Gastrocnemius medialis (tissue), 4 donors: Measurements from ENCODE around the gene PLEKHG3.

Source experiments
- CTCF ChIP-seq, 5 experiments: fragments of 450-650 bp in 3 of 5; fragments of 200-600 bp in 2 of 5; sonication (generic) in 2 of 5; IDR thresholded peaks in 4 of 5; conservative IDR thresholded peaks in 1 of 5; 1 replicate in 4 of 5; 2 replicates in 1 of 5; pipeline ENCODE4 v1.5.1; 2016 to 2019; ENCODE audit warnings: antibody characterized with exemption in 5 of 5, mild to moderate bottlenecking in 3 of 5, moderate library complexity in 3 of 5
- POLR2A ChIP-seq, 2 donors: fragments of 450-650 bp; IDR thresholded peaks; one replicate each; pipeline ENCODE4 v1.6.1; 2017; ENCODE audit warnings: antibody characterized with exemption in 2 of 2, mild to moderate bottlenecking in 2 of 2, moderate library complexity in 2 of 2

GRCh38 chr14:64693810-64694165 lies 10.4 kb upstream of the PLEKHG3 start:
- TF ChIP-seq CTCF (IDR thresholded peaks at IDR 0.05 in 4 of 5, conservative IDR thresholded peaks at IDR 0.05 in 1 of 5) (no peak), POLR2A (IDR thresholded peaks at IDR 0.05) (no peak)
